ENCODE measurements around the gene AMTN.

GRCh38 chr4:70571772-70572171 lies 53.4 kb downstream of the AMTN start:
- no peak for TF ChIP-seq POLR2A (IDR thresholded peaks at IDR 0.05)
- TF ChIP-seq, protein P1, sequence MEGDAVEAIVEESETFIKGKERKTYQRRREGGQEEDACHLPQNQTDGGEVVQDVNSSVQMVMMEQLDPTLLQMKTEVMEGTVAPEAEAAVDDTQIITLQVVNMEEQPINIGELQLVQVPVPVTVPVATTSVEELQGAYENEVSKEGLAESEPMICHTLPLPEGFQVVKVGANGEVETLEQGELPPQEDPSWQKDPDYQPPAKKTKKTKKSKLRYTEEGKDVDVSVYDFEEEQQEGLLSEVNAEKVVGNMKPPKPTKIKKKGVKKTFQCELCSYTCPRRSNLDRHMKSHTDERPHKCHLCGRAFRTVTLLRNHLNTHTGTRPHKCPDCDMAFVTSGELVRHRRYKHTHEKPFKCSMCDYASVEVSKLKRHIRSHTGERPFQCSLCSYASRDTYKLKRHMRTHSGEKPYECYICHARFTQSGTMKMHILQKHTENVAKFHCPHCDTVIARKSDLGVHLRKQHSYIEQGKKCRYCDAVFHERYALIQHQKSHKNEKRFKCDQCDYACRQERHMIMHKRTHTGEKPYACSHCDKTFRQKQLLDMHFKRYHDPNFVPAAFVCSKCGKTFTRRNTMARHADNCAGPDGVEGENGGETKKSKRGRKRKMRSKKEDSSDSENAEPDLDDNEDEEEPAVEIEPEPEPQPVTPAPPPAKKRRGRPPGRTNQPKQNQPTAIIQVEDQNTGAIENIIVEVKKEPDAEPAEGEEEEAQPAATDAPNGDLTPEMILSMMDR (IDR thresholded peaks at IDR 0.05): no peak
